Endometrial microvascular endothelial cells (primary cell): ENCODE results near the gene CARNS1. TPM values are rescaled to one million over a fixed set of nuclear protein-coding genes. Genes with fewer than 3 reads are reported as not detected.
"Not testable (repeated sequence)": the region's sequence is repeated elsewhere in the genome, so short reads cannot be mapped to it uniquely, and the experiment has no call there.

ENCODE experiments used
- in situ Hi-C: cut with HindIII; loops from 2 replicates; pipeline ENCODE4 v1.10.0; 2017; ENCODE audit warnings: low sequenced_read_pairs, low pct_unique_long_range_greater_than_20kb; ENCODE audit errors: inconsistent ontology term
- total RNA-seq: library from RNA; depleted of rRNA; stranded (reverse); fragments of >200 nt; gene quantifications from one replicate; pipeline ENCODE4 v1.2.3, GENCODE V29; 2015; ENCODE audit errors: inconsistent ontology term

CARNS1 gene
- total RNA-seq, 1 donor from 2014 or later = not detected

- in situ Hi-C loops = no loop called here
These were observed 5.4 kb downstream of the CARNS1 start for GRCh38 chr11:67420646-67421429.

- in situ Hi-C loops = no loop called here
These were observed 6.1 kb downstream of the CARNS1 start for GRCh38 chr11:67421430-67422031.

- in situ Hi-C loops = no loop called here
These were observed 7.4 kb downstream of the CARNS1 start for GRCh38 chr11:67422891-67423290.

- in situ Hi-C loops = no loop called here
These were observed 8.0 kb downstream of the CARNS1 start for GRCh38 chr11:67423466-67423865.

GRCh38 chr11:67423891-67424613 lies 8.6 kb downstream of the CARNS1 start:
- in situ Hi-C loops = no loop called here

- in situ Hi-C loops = not testable (repeated sequence)
These were observed 11.9 kb downstream of the CARNS1 start for GRCh38 chr11:67427364-67427859.

- in situ Hi-C loops = no loop called here
These were observed 12.8 kb downstream of the CARNS1 start, which contains the start of gene RPS6KB2 for GRCh38 chr11:67428052-67429001. Gene RPS6KB2 (plus strand): TSS chr11:67428494. CDS start chr11:67428546, 52 bp downstream.

- in situ Hi-C loops = no loop called here
These were observed 13.7 kb downstream of the CARNS1 start for GRCh38 chr11:67429038-67429668.

- in situ Hi-C loops = no loop called here
These were observed 14.2 kb downstream of the CARNS1 start for GRCh38 chr11:67429722-67430121.

- in situ Hi-C loops = no loop called here
These were observed 16.1 kb downstream of the CARNS1 start for GRCh38 chr11:67431346-67432249.

- in situ Hi-C loops = no loop called here
These were observed 17.3 kb downstream of the CARNS1 start for GRCh38 chr11:67432655-67433349.

GRCh38 chr11:67433536-67434394 lies 18.3 kb downstream of the CARNS1 start:
- in situ Hi-C loops = no loop called here

GRCh38 chr11:67434395-67434881 lies 19.0 kb downstream of the CARNS1 start:
- in situ Hi-C loops = no loop called here

- in situ Hi-C loops = no loop called here
These were observed 19.7 kb downstream of the CARNS1 start for GRCh38 chr11:67435031-67435726.
